T1000 (cell line): ENCODE measurements around the gene MB21D2.
"Not testable (repeated sequence)": the region's sequence is repeated elsewhere in the genome, so short reads cannot be mapped to it uniquely, and the experiment has no call there.

Source experiments
- DNase-seq: peaks from one replicate; lab custom pipeline; 2025; ENCODE audit warnings: mixed read lengths; lab: John Stamatoyannopoulos, UW

MB21D2 gene

GRCh38 chr3:192802957-192803899, 114.4 kb downstream of the MB21D2 start:
- DNase-seq: no peak

GRCh38 chr3:192801985-192802384, 115.7 kb downstream of the MB21D2 start:
- no peak for DNase-seq

GRCh38 chr3:192799721-192800120, 117.9 kb downstream of the MB21D2 start:
- DNase-seq: no peak

- DNase-seq: no peak
These were observed 122.6 kb downstream of the MB21D2 start for GRCh38 chr3:192795021-192795420.

- no peak for DNase-seq
These were observed 123.4 kb downstream of the MB21D2 start for GRCh38 chr3:192794216-192794615.

DNA sequence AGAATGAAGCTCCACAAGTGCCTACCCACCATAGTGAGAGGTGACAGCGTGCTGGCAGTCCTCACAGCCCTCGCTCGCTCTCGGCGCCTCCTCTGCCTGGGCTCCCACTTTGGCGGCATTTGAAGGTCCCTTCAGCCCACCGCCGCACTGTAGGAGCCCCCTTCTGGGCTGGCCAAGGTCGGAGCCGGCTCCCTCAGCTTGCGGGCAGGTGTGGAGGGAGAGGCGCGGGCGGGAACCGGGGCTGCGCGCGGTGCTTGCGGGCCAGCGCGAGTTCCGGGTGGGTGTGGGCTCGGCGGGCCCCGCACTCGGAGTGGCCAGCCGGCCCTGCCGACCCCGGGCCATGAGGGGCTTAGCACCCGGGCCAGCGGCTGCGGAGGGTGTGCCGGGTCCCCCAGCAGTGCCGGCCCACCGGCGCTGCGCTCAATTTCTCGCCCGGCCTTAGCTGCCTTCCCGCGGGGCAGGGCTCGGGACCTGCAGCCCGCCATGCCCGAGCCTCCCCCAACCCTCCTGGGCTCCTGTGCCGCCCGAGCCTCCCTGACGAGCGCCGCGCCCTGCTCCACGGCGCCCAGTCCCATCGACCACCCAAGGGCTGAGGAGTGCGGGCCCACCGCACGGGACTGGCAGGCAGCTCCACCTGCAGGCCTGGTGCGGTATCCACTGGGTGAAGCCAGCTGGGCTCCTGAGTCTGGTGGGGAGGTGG, 128.7 kb downstream of the MB21D2 start:
- DNase-seq: not testable (repeated sequence)

- no peak for DNase-seq
These were observed 139.1 kb downstream of the MB21D2 start for GRCh38 chr3:192778508-192778907.

- not testable (repeated sequence) for DNase-seq
These were observed 143.3 kb downstream of the MB21D2 start for GRCh38 chr3:192774341-192774740.

DNA sequence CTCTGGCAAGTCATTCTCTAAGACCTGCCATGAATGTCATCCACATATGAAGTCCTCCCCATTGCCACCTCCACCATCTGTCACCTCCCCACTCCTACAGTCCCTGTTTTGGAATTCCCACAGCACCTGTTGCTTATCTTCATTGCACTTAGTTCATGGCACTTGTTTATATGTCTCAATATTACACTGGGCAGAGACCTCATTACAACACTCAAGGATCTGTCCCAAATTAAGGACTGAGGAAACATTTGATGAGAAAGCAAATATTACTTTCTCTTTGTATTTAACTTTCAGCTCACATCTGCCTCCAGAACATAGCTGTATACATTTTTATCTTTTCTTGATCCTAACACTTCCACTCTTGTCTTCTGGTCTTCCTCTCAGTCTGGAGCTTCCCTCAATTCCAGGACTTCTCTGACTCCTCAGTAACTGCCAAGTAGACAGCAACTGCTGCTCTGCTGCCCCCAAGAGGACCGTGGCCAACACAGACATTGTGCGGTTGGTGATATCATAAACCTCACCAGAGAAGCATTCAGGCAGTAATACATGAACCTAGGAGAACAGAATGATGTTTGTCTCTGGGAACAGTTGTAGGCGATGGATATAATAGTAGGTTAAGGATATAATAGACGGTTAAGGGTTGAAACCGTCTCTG, 145.3 kb downstream of the MB21D2 start:
- no peak for DNase-seq

GRCh38 chr3:192758654-192759053, 159.0 kb downstream of the MB21D2 start:
- no peak for DNase-seq

- DNase-seq: no peak
These were observed 166.5 kb downstream of the MB21D2 start for GRCh38 chr3:192751148-192751547.

DNA sequence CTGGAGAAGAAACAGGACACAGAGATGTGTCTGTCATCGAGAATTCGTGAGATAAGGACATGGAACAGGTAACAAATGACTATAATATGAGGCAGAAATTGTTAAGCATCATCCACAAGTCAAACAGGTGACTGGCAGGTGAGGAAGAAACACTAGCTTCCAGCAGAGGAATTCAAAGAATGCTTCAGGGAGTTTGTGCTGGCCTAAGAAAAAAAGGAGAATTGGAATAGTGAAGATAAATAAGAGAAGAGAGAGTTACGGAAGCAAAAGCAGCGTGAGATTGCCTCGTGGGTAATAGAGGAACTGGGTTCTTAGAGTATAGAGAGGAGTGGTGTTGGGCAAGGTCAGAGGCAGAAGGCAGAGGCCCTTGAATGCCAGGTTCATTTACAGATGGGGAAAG, 167.5 kb downstream of the MB21D2 start:
- no peak for DNase-seq

DNA sequence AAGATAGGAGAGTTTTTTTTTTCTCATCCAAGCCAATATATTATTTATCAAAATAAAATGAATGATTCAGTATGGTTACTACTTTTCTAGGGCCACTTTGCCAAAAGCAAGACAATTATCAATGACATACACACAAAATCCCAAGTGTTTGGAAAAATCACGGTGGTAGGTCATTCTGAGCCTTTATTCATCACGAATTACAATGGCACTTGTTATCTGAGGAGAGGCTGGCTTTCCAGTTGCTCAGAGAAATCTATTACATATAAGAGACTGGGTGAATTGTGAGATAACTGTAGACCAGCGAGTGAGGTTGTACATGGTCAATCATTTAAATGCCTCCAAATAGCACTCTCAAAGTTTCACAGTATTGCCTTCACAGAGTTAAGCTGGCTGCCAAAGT, 169.9 kb downstream of the MB21D2 start:
- DNase-seq: no peak

DNA sequence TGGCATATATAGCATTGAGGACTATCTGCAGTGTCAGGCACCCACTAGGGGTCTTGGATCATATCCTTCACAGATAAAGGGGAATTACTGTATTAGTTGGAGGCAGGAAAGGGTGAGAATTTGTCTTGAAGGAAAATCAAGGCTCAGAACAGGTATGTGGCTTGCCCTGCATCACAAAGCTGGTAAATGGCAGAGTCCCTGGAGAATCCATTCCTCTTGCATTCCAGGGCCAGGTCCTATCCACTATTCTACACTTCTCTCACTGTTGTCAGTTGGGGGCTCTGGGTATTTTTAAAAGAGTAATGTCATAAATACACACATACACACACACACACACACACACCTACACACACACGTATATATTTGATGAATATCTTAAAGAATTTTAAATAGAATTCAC, 170.5 kb downstream of the MB21D2 start:
- no peak for DNase-seq
